Upper lobe of left lung (tissue), 4 donors: ENCODE data around the gene MORC2.

Experiments used
- CTCF ChIP-seq, 6 experiments: fragments of 450-650 bp in 4 of 6; fragments of 200-600 bp in 2 of 6; sonication (generic) in 2 of 6; IDR thresholded peaks; one replicate each; pipeline ENCODE4 v1.5.1; 2016 to 2019; ENCODE audit warnings: antibody characterized with exemption in 6 of 6
- POLR2A ChIP-seq, 4 donors: fragments of 450-650 bp; IDR thresholded peaks; one replicate each; pipeline ENCODE4 v1.5.1; 2016 to 2017; ENCODE audit warnings: antibody characterized with exemption in 4 of 4, mild to moderate bottlenecking in 2 of 4

GRCh38 chr22:30887861-30888260 is 80.7 kb downstream of the MORC2 start:
- no peak for TF ChIP-seq POLR2A (IDR thresholded peaks at IDR 0.05)
- TF ChIP-seq CTCF (IDR thresholded peaks at IDR 0.05), result no peak
